Activated CD8-positive, alpha-beta memory T cell treated with anti-CD3 and anti-CD28 coated beads for 24 hours (primary cell): ENCODE data around the gene MAGEC3.
"Not testable (repeated sequence)": the region's sequence is repeated elsewhere in the genome, so short reads cannot be mapped to it uniquely, and the experiment has no call there.

ENCODE experiments used
- DNase-seq: peaks from one replicate; pipeline ENCODE4 v3.0.0-alpha.2; 2020

MAGEC3 gene, protein sequence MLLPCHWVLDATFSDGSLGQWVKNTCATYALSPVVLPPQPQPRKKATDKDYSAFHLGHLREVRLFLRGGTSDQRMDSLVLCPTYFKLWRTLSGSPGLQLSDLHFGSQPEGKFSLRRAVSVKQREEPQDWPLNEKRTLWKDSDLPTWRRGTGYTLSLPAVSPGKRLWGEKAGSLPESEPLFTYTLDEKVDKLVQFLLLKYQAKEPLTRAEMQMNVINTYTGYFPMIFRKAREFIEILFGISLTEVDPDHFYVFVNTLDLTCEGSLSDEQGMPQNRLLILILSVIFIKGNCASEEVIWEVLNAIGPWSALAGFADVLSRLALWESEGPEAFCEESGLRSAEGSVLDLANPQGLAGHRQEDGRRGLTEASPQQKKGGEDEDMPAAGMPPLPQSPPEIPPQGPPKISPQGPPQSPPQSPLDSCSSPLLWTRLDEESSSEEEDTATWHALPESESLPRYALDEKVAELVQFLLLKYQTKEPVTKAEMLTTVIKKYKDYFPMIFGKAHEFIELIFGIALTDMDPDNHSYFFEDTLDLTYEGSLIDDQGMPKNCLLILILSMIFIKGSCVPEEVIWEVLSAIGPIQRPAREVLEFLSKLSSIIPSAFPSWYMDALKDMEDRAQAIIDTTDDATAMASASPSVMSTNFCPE

GRCh38 chrX:141838016-141838415 is at the start of gene MAGEC3:
Gene MAGEC3 (plus strand): TSS chrX:141838316. CDS start chrX:141838316, 0 bp downstream.
- DNase-seq = no peak

GRCh38 chrX:141791856-141792255 is 46.3 kb upstream of the MAGEC3 start:
- no peak for DNase-seq

DNA sequence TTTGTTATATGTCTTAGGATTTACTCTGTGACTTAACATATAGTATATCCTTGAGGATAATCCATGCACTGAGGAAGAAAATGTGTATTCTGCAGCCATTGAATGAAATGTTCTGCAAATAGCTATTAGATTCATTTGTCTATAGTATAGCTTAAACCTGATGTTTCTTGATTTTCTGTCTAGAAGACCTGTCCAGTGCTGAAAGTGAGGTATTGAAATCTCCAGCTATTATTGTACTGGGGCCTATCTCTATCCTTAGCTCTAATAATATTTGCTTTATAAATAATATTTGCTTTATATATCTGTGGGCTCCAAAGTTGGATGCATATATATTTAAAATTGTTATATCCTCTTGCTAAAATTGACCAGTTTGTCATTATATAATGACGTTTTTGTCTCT is 26.7 kb upstream of the MAGEC3 start:
- no peak for DNase-seq

DNA sequence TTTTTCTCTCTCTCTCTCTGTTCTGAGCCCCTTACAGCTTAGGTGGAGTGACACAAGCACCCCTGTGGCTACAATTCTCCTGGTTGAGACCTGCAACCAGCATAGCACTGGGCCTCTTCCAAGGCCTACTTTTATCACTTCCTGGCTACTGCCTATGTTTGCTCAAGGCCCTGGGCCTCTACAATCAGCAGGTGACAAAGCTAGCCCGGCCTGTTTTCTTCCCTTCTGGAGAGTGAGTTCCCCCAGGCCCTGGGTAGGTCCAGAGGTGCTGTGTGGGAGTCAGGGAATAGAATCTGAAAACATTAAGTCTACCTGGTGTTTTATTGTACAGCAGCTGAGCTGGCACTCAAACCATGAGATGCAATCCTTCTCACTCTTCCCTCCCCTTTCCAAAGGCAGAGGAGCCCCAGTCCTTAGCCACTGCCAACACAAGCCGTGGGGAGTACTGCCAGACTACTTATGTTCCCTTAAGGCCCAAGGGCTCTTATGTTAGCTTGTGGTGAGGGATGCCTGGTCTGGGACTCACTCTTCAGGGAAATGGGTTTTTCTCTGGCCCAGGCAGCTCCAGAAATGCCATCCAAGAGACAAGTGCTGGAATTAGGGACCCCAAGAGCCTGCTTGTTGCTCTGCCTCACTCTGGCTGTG is 23.8 kb upstream of the MAGEC3 start:
- no peak for DNase-seq

- DNase-seq = no peak
Observed at GRCh38 chrX:141815904-141816303, 22.2 kb upstream of the MAGEC3 start.

DNA sequence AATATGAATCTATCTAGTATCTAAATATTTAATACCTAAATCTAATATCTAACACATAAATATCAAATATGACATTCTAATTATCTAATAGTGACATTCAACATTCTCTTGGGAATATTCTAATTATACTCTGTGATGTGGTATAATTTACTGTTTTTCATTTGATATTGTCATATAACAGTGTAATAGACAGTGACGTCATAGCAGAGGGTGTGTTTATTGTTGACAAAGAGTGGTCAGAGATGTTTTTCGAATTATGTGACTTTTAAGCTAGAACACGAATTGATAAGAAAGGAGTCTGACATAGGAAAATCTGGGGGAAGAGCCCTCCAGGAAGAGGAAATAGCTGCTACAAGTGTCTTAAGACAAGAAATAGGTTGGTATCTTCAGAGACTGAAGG is 5.9 kb upstream of the MAGEC3 start:
- no peak for DNase-seq

- DNase-seq = no peak
Observed at GRCh38 chrX:141839856-141840255, 1.7 kb downstream of the MAGEC3 start.

- no peak for DNase-seq
Observed at GRCh38 chrX:141857479-141857878, 19.4 kb downstream of the MAGEC3 start.

GRCh38 chrX:141879616-141880015 is 41.5 kb downstream of the MAGEC3 start:
- DNase-seq = no peak

- DNase-seq = not testable (repeated sequence)
Observed at GRCh38 chrX:141888811-141889210, 50.7 kb downstream of the MAGEC3 start.

DNA sequence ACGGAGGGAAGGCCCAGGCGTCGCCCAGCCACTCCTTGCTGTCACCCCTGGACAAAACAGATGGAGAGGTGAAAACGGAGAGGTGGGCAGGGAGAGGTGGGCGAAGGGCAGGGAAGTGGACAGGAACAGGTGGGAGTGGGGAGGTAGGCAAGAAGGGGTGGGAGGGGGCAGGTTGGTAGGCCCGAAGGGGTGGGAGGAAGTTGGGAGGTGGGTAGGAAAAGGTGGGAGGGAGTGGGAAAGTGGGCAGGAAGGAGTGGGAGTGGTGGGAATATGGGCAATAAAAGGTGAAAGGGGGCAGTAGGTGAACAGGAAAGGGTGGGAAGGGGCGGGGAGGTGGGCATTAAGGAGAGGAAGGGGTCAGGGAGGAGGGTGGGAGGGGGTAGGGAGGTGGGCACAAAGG is 56.6 kb downstream of the MAGEC3 start:
- DNase-seq = no peak

- no peak for DNase-seq
Observed at GRCh38 chrX:141897690-141898089, 59.6 kb downstream of the MAGEC3 start.

DNA sequence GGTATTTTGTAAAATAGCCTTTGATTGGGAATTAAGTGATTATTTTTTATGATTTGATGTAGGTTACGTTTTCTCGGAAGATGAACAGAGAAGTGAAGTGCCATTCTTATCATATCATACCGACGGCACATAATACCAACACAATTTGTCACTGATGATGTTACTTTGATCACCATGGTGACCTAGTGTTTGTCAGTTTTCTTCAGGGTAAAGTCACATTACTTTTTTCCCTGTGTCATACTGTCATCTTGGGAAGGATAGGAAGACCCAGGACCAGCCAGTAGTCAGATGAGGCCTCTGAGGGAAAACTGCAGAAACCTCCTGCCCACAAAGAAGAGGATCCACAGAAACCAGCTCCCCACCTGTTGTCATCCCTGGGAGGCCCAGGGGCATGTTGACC is 64.2 kb downstream of the MAGEC3 start:
- DNase-seq = no peak

GRCh38 chrX:141903400-141904155 is 65.5 kb downstream of the MAGEC3 start, which contains the start of gene MAGEC1:
Gene MAGEC1 (plus strand): TSS chrX:141903894. CDS start chrX:141905073, 1,179 bp downstream.
- DNase-seq = no peak

DNA sequence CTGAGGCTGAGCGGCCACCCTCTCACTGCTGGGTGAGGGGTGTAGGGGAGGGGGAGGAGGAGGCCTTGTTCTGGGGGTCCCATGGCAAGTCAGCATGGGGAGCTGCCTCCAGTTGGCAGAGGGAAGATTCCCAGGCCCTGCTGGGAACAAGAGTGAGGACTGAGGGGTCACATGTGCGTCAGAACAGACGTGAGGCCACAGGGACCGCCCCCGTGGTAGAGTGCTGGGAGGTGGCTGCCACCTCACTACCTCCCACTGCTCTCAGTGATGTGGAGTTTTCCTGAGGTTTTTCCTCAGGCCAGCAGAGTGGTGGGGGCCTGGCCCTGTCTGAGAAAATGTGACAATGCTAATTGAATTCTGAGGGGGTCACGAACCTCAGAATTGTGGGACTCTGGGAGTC is 66.1 kb downstream of the MAGEC3 start:
- no peak for DNase-seq

GRCh38 chrX:141917801-141918200 is 79.7 kb downstream of the MAGEC3 start:
- no peak for DNase-seq

DNA sequence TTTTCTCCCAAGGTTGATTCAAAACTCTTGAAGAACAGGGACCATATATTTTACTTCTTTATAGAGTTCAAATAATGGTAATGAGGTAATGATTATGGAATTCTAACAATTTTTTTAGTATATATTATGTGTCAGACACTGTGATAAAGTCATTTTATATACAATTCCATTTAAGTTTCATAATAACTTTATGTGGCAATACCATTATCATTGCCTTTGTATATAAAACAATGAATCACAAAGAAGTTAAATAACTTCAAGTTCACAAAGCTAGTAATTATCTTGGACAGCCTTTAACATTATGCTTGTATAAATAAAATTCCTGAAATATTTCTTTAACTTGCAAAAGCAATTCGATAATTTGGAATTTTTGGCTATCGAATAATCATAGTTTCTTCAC is 86.2 kb downstream of the MAGEC3 start:
- DNase-seq = no peak

DNA sequence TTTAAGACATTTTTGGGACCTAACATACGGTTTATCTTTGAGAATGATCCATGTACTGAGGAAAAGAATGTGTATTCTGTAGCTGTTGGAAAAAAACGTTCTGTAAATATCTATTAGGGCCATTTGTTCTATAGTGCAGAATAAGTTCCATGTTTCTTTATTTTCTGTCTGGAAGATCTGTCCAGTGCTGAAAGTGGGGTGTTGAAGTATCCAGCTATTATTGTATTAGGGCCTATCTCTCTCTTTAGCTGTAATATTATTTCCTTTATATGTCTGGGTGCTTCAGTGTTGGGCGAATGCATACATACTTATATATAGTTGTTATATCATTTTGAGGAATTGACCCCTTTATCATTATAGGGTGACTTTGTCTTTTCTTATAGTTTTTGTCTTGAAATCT is 90.3 kb downstream of the MAGEC3 start:
- DNase-seq = no peak

- no peak for DNase-seq
Observed at GRCh38 chrX:141934059-141934641, 96.0 kb downstream of the MAGEC3 start.

- no peak for DNase-seq
Observed at GRCh38 chrX:141935645-141936044, 97.5 kb downstream of the MAGEC3 start.

GRCh38 chrX:141936080-141936479 is 98.0 kb downstream of the MAGEC3 start:
- no peak for DNase-seq

GRCh38 chrX:141941234-141941633 is 103.1 kb downstream of the MAGEC3 start:
- DNase-seq = no peak

GRCh38 chrX:141945426-141945825 is 107.3 kb downstream of the MAGEC3 start:
- no peak for DNase-seq
